Suprapubic skin (tissue), 4 donors: ENCODE measurements around the gene TDRD9. TPM values are rescaled to one million over a fixed set of nuclear protein-coding genes. Genes with fewer than 3 reads are reported as not detected.

Experiments used
- DNase-seq, 2 donors: peaks; one replicate each; pipeline ENCODE4 v3.0.0-alpha.2; 2019; ENCODE audit warnings: low spot score in 2 of 2
- H3K27ac ChIP-seq: fragments of 200-600 bp; sonication (generic); one replicate; pipeline ENCODE4 v1.5.1; 2019
- H3K27me3 ChIP-seq: fragments of 200-600 bp; sonication (generic); one replicate; pipeline ENCODE4 v1.5.1; 2019
- H3K36me3 ChIP-seq: fragments of 200-600 bp; sonication (generic); one replicate; pipeline ENCODE4 v1.5.1; 2019
- H3K4me1 ChIP-seq: fragments of 200-600 bp; sonication (generic); one replicate; pipeline ENCODE4 v1.5.1; 2019
- H3K4me3 ChIP-seq: fragments of 200-600 bp; sonication (generic); one replicate; pipeline ENCODE4 v1.5.1; 2019; ENCODE audit warnings: mild to moderate bottlenecking
- H3K9me3 ChIP-seq: fragments of 200-600 bp; sonication (generic); one replicate; pipeline ENCODE4 v1.5.1; 2019
- CTCF ChIP-seq, 2 donors: fragments of 200-600 bp in 1 of 2; fragments of 450-650 bp in 1 of 2; sonication (generic) in 1 of 2; IDR thresholded peaks; one replicate each; pipeline ENCODE4 v1.5.1; 2016 to 2019; ENCODE audit warnings: antibody characterized with exemption in 2 of 2, mild to moderate bottlenecking in 1 of 2, moderate library complexity in 1 of 2
- EP300 ChIP-seq: sonication (generic); formaldehyde crosslinking; IDR thresholded peaks from one replicate; pipeline ENCODE4 v1.6.1; 2017; ENCODE audit warnings: antibody characterized with exemption
- POLR2A ChIP-seq, 2 donors: fragments of 450-650 bp; IDR thresholded peaks; one replicate each; pipeline ENCODE4 v1.6.1; 2017; ENCODE audit warnings: antibody characterized with exemption in 2 of 2, mild to moderate bottlenecking in 2 of 2, moderate library complexity in 2 of 2
- POLR2AphosphoS5 ChIP-seq, 3 donors: sonication (generic); formaldehyde crosslinking; IDR thresholded peaks; one replicate each; pipeline ENCODE4 v1.6.1; 2017; ENCODE audit warnings: antibody characterized with exemption in 3 of 3
- WGBS: methylation state at CpG from one replicate; pipeline ENCODE4 v1.1.5; 2018; 5-methylcytosine and 5-hydroxymethylcytosine counted together
- total RNA-seq, 4 donors: library from RNA; depleted of rRNA; stranded (reverse); fragments of >200 nt; gene quantifications; one replicate each; pipeline ENCODE4 v1.1.0, GENCODE V29; 2016

The TDRD9 gene
- total RNA-seq, 4 donors from 2014 or later = 1.0 to 1.7 TPM; not detected in 2

- WGBS = 82% methylated on average over 9 of the region's 23 CpGs
Measured at GRCh38 chr14:104087981-104088850, 160.0 kb downstream of the TDRD9 start.

DNA sequence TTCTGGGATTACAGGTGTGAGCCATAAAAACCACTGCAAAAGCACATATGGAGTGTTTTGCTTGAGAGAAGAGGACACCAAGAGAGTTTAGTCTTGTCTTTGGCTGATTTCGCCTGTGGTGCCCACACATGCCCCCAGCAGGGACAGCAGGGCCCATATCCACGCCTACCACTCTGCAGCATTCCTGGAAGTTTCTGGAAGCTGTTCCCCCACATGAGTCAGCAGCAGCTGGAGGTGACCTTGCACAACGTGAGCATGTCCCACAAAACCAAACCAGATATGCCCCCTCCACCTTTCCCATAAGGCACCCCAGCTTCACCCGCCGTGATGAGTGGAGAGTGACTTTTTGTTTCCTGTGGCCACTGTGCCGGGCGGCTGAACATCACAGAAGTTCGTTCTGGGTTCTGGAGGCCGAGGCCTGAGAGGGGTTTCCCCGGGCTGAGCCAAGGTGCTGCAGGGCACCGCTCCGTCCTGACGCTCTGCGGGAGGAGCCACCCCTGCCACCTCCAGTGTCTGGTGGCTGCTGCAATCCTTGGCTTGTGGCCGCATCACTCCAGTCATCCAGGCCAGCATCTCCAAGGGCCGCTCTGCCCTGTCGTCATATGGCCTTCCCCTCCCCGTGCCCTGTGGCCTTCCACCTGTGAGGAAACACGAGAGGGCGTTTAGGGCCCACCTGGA lies 162.0 kb downstream of the TDRD9 start:
- Histone ChIP-seq H3K27me3 (peaks cover 36% of the 10 kb centered on the region), H3K4me1 (peaks cover 16% of the 10 kb centered on the region), H3K27ac (no peak overlapping the region), H3K4me3 (no peak overlapping the region), H3K9me3 (no peaks in the 10 kb centered on the region), H3K36me3 (no peaks in the 10 kb centered on the region)
- WGBS = 93% methylated on average over 12 of the region's 20 CpGs
- TF ChIP-seq CTCF (IDR thresholded peaks at IDR 0.05) (no peak), EP300 (no peak), POLR2A (IDR thresholded peaks at IDR 0.05) (no peak), POLR2AphosphoS5 (IDR thresholded peaks at IDR 0.05) (no peak)
- DNase-seq = peak in 1 of 2 donors; percentile 56

More at GRCh38 chr14:104087981-104088850, 160.0 kb downstream of the TDRD9 start:
- Histone ChIP-seq H3K9me3 (no peaks in the 10 kb centered on the region), H3K27ac (no peak overlapping the region), H3K4me1 (peaks cover 8% of the 10 kb centered on the region), H3K36me3 (no peaks in the 10 kb centered on the region), H3K27me3 (peaks cover 38% of the 10 kb centered on the region), H3K4me3 (no peak overlapping the region)
- DNase-seq = no peak
- TF ChIP-seq EP300 (no peak), POLR2AphosphoS5 (IDR thresholded peaks at IDR 0.05) (no peak), CTCF (IDR thresholded peaks at IDR 0.05) (no peak), POLR2A (IDR thresholded peaks at IDR 0.05) (no peak)

- H3K4me3 ChIP-seq = no peak overlapping the region
- H3K9me3 ChIP-seq = no peaks in the 10 kb centered on the region
- peaks cover 36% of the 10 kb centered on the region for H3K27me3 ChIP-seq
- no peak for DNase-seq
- H3K36me3 ChIP-seq = no peaks in the 10 kb centered on the region
- no peak overlapping the region for H3K27ac ChIP-seq
- TF ChIP-seq POLR2AphosphoS5 (IDR thresholded peaks at IDR 0.05) (no peak), POLR2A (IDR thresholded peaks at IDR 0.05) (no peak)
- H3K4me1 ChIP-seq = peaks cover 12% of the 10 kb centered on the region
- 60% methylated on average over 23 of the region's 26 CpGs for WGBS
Measured at GRCh38 chr14:104091061-104091926, 163.0 kb downstream of the TDRD9 start.

GRCh38 chr14:104091927-104092771 lies 163.9 kb downstream of the TDRD9 start:
- Histone ChIP-seq H3K27me3 (peaks cover 27% of the 10 kb centered on the region), H3K27ac (no peak overlapping the region), H3K4me3 (no peak overlapping the region), H3K4me1 (peaks cover 16% of the 10 kb centered on the region), H3K36me3 (no peaks in the 10 kb centered on the region), H3K9me3 (no peaks in the 10 kb centered on the region)
- WGBS = 83% methylated on average over 16 of the region's 23 CpGs
- DNase-seq = peak in 1 of 2 donors; percentile 64
- TF ChIP-seq POLR2A (IDR thresholded peaks at IDR 0.05) (no peak), POLR2AphosphoS5 (IDR thresholded peaks at IDR 0.05) (no peak), CTCF (IDR thresholded peaks at IDR 0.05) (no peak), EP300 (no peak)

DNA sequence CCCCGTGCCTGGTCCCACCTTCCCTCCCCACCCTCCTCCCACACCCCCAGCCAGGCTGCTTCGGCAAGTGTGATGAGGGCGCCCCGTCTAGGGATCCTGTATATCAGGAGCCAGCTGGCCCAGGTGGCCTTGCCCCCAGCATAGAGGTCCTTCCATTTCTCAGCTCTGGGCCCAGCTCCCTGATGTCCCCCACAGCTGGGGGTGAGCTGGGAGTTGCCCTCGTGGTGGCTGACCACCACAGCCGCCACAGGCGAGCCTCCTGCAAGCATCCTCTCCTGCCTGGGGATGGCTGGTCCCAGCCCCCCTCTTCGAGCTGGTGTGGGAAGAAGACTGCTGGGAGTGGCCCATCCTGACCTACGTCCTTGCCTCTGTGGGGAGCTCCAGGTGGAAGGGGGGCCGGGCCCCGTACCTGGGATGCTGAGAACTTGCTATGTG lies 164.7 kb downstream of the TDRD9 start:
- Histone ChIP-seq H3K36me3 (no peaks in the 10 kb centered on the region), H3K9me3 (no peaks in the 10 kb centered on the region), H3K27me3 (peaks cover 27% of the 10 kb centered on the region), H3K4me3 (no peak overlapping the region), H3K4me1 (peaks cover 16% of the 10 kb centered on the region), H3K27ac (no peak overlapping the region)
- WGBS = no CpG with 5 or more reads among the region's 11 CpGs
- peak in 1 of 2 donors; percentile 60 for DNase-seq
- TF ChIP-seq EP300 (no peak), POLR2A (IDR thresholded peaks at IDR 0.05) (no peak), POLR2AphosphoS5 (IDR thresholded peaks at IDR 0.05) (no peak), CTCF (IDR thresholded peaks at IDR 0.05) (no peak)
